K562 (cell line): Measurements from ENCODE around the gene KCTD6. TPM values are rescaled to one million over a fixed set of nuclear protein-coding genes. Genes with fewer than 3 reads are reported as not detected.

Source experiments
- ATAC-seq: fragments of 200-7000 bp; cut with Tn5 transposase; 3 replicates; pipeline ENCODE4 v1.9.1; 2020; ENCODE audit warnings: moderate library complexity
- BruUV-seq: library from RNA; stranded (reverse); fragments of 400-500 nt; replicated peaks from 2 replicates; lab custom pipeline; 2021; lab: Mats Ljungman, UMichigan
- CTCF ChIA-PET: fragments of 300-600 bp; formaldehyde crosslinking; extraction: SDS; loops from one replicate; lab custom pipeline; 2021; ENCODE audit warnings: low intra/inter-chr PET ratio; lab: Yijun Ruan, JAX
- POLR2A ChIA-PET: fragments of 300-600, 350-650 bp; sonication (Branson Sonifier 250); formaldehyde crosslinking; extraction: SDS; loops from one replicate; lab custom pipeline; 2021; ENCODE audit warnings: antibody characterized with exemption, inconsistent platforms; lab: Yijun Ruan, JAX
- DNase-seq, 4 experiments: peaks; one replicate each; pipeline versions ENCODE4 v3.0.0 to v3.0.0-alpha.2; 2011 to 2018; ENCODE audit warnings: low spot score in 3 of 4, mixed read lengths in 3 of 4; ENCODE audit errors: extremely low read depth in 1 of 4
- FAIRE-seq: peaks from 2 replicates; lab custom pipeline; 2011; peaks lifted over from hg19 to GRCh38; lab: Jason Lieb, UNC
- H2AFZ ChIP-seq: 2 replicates; pipeline ENCODE4 v1.6.0; 2011; ENCODE audit warnings: low read depth, low read length, control low read depth, inconsistent platforms
- H3K27ac ChIP-seq: fragments of 200-600 bp; 3 replicates; pipeline ENCODE4 v1.8.0; 2011; ENCODE audit warnings: low read depth, mild to moderate bottlenecking, control low read depth, inconsistent platforms, low read length, moderate library complexity, mixed read lengths; ENCODE audit errors: extremely low read depth
- H3K27me3 ChIP-seq, 2 experiments: fragments of 300-600 bp in 1 of 2; 2 replicates in 1 of 2; 3 replicates in 1 of 2; pipeline versions ENCODE4 v1.6.0 to v1.8.0; 2011; ENCODE audit warnings: inconsistent platforms in 2 of 2, low read length in 2 of 2, mild to moderate bottlenecking in 1 of 2, mixed read lengths in 1 of 2, moderate library complexity in 1 of 2; ENCODE audit not compliant: control insufficient read depth in 2 of 2, insufficient read depth in 2 of 2
- H3K36me3 ChIP-seq: fragments of 300-600 bp; 3 replicates; pipeline ENCODE4 v1.8.0; 2011; ENCODE audit warnings: mild to moderate bottlenecking, low read length, inconsistent platforms; ENCODE audit not compliant: control insufficient read depth, insufficient read depth
- H3K4me1 ChIP-seq, 2 experiments: fragments of 200-600 bp in 1 of 2; replicated peaks in 1 of 2; 2 replicates in 1 of 2; 3 replicates in 1 of 2; pipeline versions ENCODE4 v1.5.1 to v1.8.0; 2011; ENCODE audit warnings: inconsistent platforms in 2 of 2, low read length in 2 of 2, mild to moderate bottlenecking in 1 of 2, mixed read lengths in 1 of 2, moderate library complexity in 1 of 2; ENCODE audit not compliant: control insufficient read depth in 2 of 2, insufficient read depth in 2 of 2
- H3K4me2 ChIP-seq: 2 replicates; pipeline ENCODE4 v1.6.1; 2011; ENCODE audit warnings: low read length, control low read depth, inconsistent platforms, mixed read lengths; ENCODE audit not compliant: insufficient read depth
- H3K4me3 ChIP-seq: fragments of 200-600 bp; sonication (generic), shearing (Covaris generic); 2 replicates; pipeline ENCODE4 v1.5.1; 2016; ENCODE audit warnings: control low read depth, inconsistent platforms
- H3K79me2 ChIP-seq: fragments of 200-600 bp; 3 replicates; pipeline ENCODE4 v1.8.0; 2011; ENCODE audit warnings: low read length, inconsistent platforms; ENCODE audit not compliant: control insufficient read depth, insufficient read depth
- H3K9ac ChIP-seq, 2 experiments: 2 replicates each; pipeline versions ENCODE4 v1.6.0 to v1.6.1; 2011; ENCODE audit warnings: low read depth in 2 of 2, low read length in 2 of 2, control low read depth in 1 of 2, inconsistent platforms in 1 of 2, mild to moderate bottlenecking in 1 of 2, mixed read lengths in 1 of 2; ENCODE audit not compliant: insufficient read depth in 1 of 2
- H3K9me1 ChIP-seq: one replicate; pipeline ENCODE4 v1.6.0; 2011; ENCODE audit warnings: inconsistent platforms, mild to moderate bottlenecking, low read length, moderate library complexity; ENCODE audit not compliant: control insufficient read depth, insufficient read depth
- H3K9me3 ChIP-seq: replicated peaks from 2 replicates; pipeline ENCODE4 v1.5.1; 2011; ENCODE audit warnings: low read depth, low read length, inconsistent platforms; ENCODE audit not compliant: control insufficient read depth, insufficient read depth
- H4K20me1 ChIP-seq: replicated peaks from 2 replicates; pipeline ENCODE4 v1.6.1; 2011; ENCODE audit warnings: low read length, inconsistent platforms, mixed read lengths; ENCODE audit not compliant: control insufficient read depth, insufficient read depth
- CEBPZ ChIP-seq: fragments of 150-350 bp; IDR thresholded peaks from 2 replicates; pipeline ENCODE4 v1.6.1; 2014; ENCODE audit warnings: low read depth, mild to moderate bottlenecking, low read length, borderline replicate concordance
- ELK1 ChIP-seq: sonication (generic); formaldehyde crosslinking; IDR thresholded peaks from 2 replicates; pipeline ENCODE4 v1.8.1; 2022; ENCODE audit warnings: missing genetic modification reagents
- NFATC3 ChIP-seq: fragments of 450-650 bp; IDR thresholded peaks from 2 replicates; pipeline ENCODE4 v1.6.1; 2017; ENCODE audit warnings: mild to moderate bottlenecking
- ZNF23 ChIP-seq: fragments of 250-450 bp; sonication (Bioruptor Pico); IDR thresholded peaks from 2 replicates; pipeline ENCODE4 v1.4.0; 2020; ENCODE audit warnings: mild to moderate bottlenecking
- ZNF232 ChIP-seq: sonication (generic); formaldehyde crosslinking; IDR thresholded peaks from 2 replicates; pipeline ENCODE4 v1.8.0; 2022; ENCODE audit warnings: mild to moderate bottlenecking, missing genetic modification reagents
- ZNF347 ChIP-seq: fragments of 450-650 bp; formaldehyde crosslinking; IDR thresholded peaks from 2 replicates; pipeline ENCODE4 v1.4.0; 2020; ENCODE audit warnings: low read depth, mild to moderate bottlenecking, moderate library complexity
- WGBS: fragments of 100-300 bp; shearing (Covaris generic); methylation state at CpG from one replicate; pipeline ENCODE4 v1.1.6; 2016; ENCODE audit warnings: low coverage, mixed read lengths; ENCODE audit not compliant: insufficient coverage; ENCODE audit errors: missing lambda C conversion rate; 5-methylcytosine and 5-hydroxymethylcytosine counted together
- in situ Hi-C: fragments of 300-500 bp; cut with MboI; formaldehyde crosslinking; loops from 4 replicates; pipeline ENCODE4 v1.15.0; 2018; ENCODE audit warnings: inconsistent platforms, mixed read lengths
- intact Hi-C: fragments of 100-400 bp; cut with micrococcal nuclease; formaldehyde crosslinking; loops from 2 replicates; pipeline ENCODE4 v1.14.2; 2022
- polyA plus RNA-seq, 8 experiments: library from polyadenylated mRNA; depleted of rRNA in 4 of 8; stranded (reverse) in 5 of 8; unstranded in 3 of 8; fragments of >200 nt; fragmentation: Nextera tagmentation in 2 of 8; fragmentation: Illumina TruSeq in 1 of 8; extraction: Ambion mirVana in 2 of 8; extraction: Trizol in 1 of 8; gene quantifications; 2 replicates each; pipeline versions ENCODE4 v1.2.1 to v1.2.3, GENCODE V29; 2011 to 2014; ENCODE audit warnings: inconsistent platforms in 1 of 8, missing spikeins in 1 of 8
- total RNA-seq, 7 experiments: library from RNA; depleted of rRNA in 6 of 7; stranded (reverse); fragments of >200 nt in 6 of 7; fragmentation: Illumina TruSeq in 2 of 7; extraction: Trizol in 2 of 7; gene quantifications; 2 replicates each; pipeline versions ENCODE4 v1.2.1 to v1.2.3, GENCODE V29; 2011 to 2021; ENCODE audit warnings: low replicate concordance in 1 of 7

KCTD6 gene
- total and polyA plus RNA-seq, 9 of the 15 experiments (the other 6 are each of a cell fraction or from before 2014, with no cell fraction given), result 2.1 to 5.9 (median 4.5) TPM

- TF ChIP-seq ELK1 (no peak), ZNF23 (CRISPR knock-in tag) (no peak), NFATC3 (no peak), ZNF232 (CRISPR knock-in tag) (no peak), ZNF347 (CRISPR knock-in tag) (no peak)
These were observed 11.6 kb upstream of the KCTD6 start (continued) for GRCh38 chr3:58480309-58480708.

GRCh38 chr3:58482917-58483636, 8.8 kb upstream of the KCTD6 start:
- Histone ChIP-seq H3K27me3 (no peaks in the 10 kb centered on the region), H3K9me3 (no peaks in the 10 kb centered on the region), H3K79me2 (no peaks in the 10 kb centered on the region), H2AFZ (no peak overlapping the region), H3K4me3 (no peak overlapping the region), H3K4me1 (peaks cover 11% of the 10 kb centered on the region in 2 experiments; a peak in 4 of 5 replicates), H3K4me2 (no peak overlapping the region), H3K9me1 (no peaks in the 10 kb centered on the region), H3K36me3 (no peaks in the 10 kb centered on the region), H3K9ac (no peak overlapping the region), H3K27ac (no peak overlapping the region), H4K20me1 (no peaks in the 10 kb centered on the region)
- CTCF ChIA-PET, result no interaction called here
- intact Hi-C loops, result no loop called here
- ATAC-seq (no peak), DNase-seq (no peak), FAIRE-seq (no peak)
- BruUV-seq, result no TSS peak
- in situ Hi-C loops, result no loop called here
- 3% methylated on average over 7 of the region's 8 CpGs for WGBS
- POLR2A ChIA-PET, result interaction anchor here (1.0 kb wide), 1 partner anchor 12 kb away, joined by 3 read pairs; no protein-coding TSS in a partner anchor
- TF ChIP-seq CEBPZ, result no peak
